Neutrophil (primary cell): ENCODE data around the gene MVP.

ENCODE experiments used
- H3K27ac ChIP-seq: fragments of 200-600 bp; sonication (generic); 2 replicates; pipeline ENCODE4 v1.5.1; 2016; ENCODE audit warnings: mild to moderate bottlenecking, moderate library complexity
- H3K27me3 ChIP-seq: fragments of 200-600 bp; sonication (generic); 2 replicates; pipeline ENCODE4 v1.6.0; 2016; ENCODE audit warnings: mild to moderate bottlenecking
- H3K36me3 ChIP-seq: fragments of 200-600 bp; sonication (generic); 2 replicates; pipeline ENCODE4 v1.5.1; 2017
- H3K4me1 ChIP-seq, 2 experiments: fragments of 200-600 bp in 1 of 2; sonication (generic) in 1 of 2; 1 replicate in 1 of 2; 2 replicates in 1 of 2; pipeline versions ENCODE4 v1.5.1 to v1.6.1; 2013 to 2016; ENCODE audit warnings: low read depth in 1 of 2, low read length in 1 of 2, mild to moderate bottlenecking in 1 of 2, moderate library complexity in 1 of 2; ENCODE audit not compliant: control insufficient read depth in 1 of 2, insufficient read depth in 1 of 2
- H3K4me3 ChIP-seq, 2 experiments: fragments of 200-600 bp in 1 of 2; sonication (generic) in 1 of 2; 1 replicate in 1 of 2; 2 replicates in 1 of 2; pipeline ENCODE4 v1.5.1; 2013 to 2016; ENCODE audit warnings: low read depth in 1 of 2, low read length in 1 of 2, mild to moderate bottlenecking in 1 of 2, moderate library complexity in 1 of 2
- H3K9me3 ChIP-seq: fragments of 200-600 bp; sonication (generic); 2 replicates; pipeline ENCODE4 v1.5.1; 2016
- TF ChIP-seq, protein P1 (sequence below): fragments of 200-600 bp; sonication (generic); IDR thresholded peaks from 2 replicates; pipeline ENCODE4 v1.5.1; 2016; ENCODE audit warnings: antibody characterized with exemption

Gene MVP

DNA sequence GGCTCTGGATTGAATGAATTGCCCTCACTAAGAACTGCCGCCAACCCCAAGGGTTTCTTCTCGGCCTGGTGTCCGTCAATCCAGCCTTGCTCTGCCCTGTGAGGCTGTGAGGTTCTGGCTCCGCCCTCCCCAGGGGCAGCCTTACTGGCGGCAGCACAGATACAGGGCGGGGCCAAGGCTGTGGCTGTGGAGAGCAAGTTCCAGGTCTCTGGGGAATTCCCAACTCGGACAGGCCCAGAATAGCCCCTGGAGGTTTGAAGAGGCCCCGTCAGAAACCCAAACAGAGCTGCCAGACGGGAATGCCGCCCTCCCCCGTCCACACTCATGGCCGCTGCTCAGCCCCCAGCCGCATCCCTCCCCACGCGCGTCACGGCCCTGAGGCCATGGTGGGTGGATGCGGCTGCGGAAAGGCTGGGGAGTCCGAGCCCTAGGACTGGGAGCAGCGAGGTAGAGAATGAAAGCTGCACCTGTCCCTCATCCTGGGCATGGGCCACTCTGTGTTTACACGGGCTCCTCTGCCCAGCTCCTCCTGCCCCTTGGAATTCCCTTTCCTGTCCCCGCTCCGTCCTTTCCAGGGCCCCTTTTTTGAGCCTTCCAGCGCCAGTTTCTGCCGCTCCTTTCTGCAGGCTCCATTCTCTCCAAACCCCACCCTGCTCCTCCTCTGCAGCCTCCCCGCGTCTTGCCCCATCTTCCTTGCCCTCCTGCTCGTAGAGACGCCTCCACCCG, 8.9 kb upstream of the MVP start:
- peaks cover 38% of the 10 kb centered on the region for H3K27me3 ChIP-seq
- H3K4me3 ChIP-seq = peak overlapping the region; percentile 63 to 73
- TF ChIP-seq, protein P1, sequence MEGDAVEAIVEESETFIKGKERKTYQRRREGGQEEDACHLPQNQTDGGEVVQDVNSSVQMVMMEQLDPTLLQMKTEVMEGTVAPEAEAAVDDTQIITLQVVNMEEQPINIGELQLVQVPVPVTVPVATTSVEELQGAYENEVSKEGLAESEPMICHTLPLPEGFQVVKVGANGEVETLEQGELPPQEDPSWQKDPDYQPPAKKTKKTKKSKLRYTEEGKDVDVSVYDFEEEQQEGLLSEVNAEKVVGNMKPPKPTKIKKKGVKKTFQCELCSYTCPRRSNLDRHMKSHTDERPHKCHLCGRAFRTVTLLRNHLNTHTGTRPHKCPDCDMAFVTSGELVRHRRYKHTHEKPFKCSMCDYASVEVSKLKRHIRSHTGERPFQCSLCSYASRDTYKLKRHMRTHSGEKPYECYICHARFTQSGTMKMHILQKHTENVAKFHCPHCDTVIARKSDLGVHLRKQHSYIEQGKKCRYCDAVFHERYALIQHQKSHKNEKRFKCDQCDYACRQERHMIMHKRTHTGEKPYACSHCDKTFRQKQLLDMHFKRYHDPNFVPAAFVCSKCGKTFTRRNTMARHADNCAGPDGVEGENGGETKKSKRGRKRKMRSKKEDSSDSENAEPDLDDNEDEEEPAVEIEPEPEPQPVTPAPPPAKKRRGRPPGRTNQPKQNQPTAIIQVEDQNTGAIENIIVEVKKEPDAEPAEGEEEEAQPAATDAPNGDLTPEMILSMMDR = no peak
- H3K27ac ChIP-seq = peak overlapping the region; percentile 46
- peaks cover 21% of the 10 kb centered on the region for H3K36me3 ChIP-seq
- peaks cover 60 to 68% of the 10 kb centered on the region in 2 experiments for H3K4me1 ChIP-seq
- no peaks in the 10 kb centered on the region for H3K9me3 ChIP-seq

DNA sequence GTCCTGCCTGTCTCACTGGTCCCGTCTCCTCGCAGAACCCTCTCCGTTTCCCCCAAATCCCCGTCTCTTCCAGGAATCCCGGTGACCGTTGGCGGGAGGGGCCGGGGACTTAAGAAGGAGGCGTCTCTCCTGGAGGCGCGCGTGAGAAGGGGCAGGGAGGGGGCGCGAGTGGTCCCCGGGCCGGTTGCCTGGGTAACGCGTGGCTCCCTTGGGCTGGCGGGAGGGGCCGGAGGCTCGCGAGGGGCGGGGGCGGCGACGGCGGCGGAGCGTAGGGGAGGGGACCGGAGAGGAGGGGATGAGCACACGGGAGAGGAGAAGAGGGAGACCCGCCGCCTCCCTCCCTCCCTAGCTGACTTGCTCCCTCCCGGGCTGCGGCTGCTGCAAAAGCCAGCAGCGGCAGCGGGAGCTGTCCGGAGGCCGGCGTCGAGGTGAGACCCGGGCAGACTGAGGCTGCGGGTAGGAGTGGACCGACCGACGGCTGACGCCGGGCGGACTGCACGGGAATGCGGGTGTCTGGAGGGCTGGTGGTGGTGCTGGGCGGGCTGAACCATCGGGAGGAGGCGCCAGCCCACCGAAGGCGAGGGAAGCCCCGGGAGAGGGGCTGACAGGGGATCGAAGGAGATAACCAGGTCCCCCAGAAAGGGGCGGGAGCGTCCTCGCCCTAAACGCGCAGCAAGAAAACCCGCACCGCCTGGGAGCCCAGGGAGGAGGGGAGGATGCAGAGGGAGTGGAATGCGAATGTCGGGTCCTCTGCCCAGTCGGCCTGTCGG, 8.2 kb upstream of the MVP start, which contains the start of gene PRRT2:
PRRT2 (plus strand) TSS at position 298 of the 770 bp plus-strand sequence. CDS start 862 bp downstream, outside the sequence.
- Histone ChIP-seq H3K27me3 (peaks cover 38% of the 10 kb centered on the region), H3K36me3 (peaks cover 21% of the 10 kb centered on the region), H3K4me3 (peak within 1 kb of the TSS; percentile 63 to 73), H3K9me3 (no peaks in the 10 kb centered on the region), H3K4me1 (peaks cover 67 to 75% of the 10 kb centered on the region in 2 experiments), H3K27ac (peak within 1 kb of the TSS; percentile 46)
- TF ChIP-seq, protein P1 = no peak

DNA sequence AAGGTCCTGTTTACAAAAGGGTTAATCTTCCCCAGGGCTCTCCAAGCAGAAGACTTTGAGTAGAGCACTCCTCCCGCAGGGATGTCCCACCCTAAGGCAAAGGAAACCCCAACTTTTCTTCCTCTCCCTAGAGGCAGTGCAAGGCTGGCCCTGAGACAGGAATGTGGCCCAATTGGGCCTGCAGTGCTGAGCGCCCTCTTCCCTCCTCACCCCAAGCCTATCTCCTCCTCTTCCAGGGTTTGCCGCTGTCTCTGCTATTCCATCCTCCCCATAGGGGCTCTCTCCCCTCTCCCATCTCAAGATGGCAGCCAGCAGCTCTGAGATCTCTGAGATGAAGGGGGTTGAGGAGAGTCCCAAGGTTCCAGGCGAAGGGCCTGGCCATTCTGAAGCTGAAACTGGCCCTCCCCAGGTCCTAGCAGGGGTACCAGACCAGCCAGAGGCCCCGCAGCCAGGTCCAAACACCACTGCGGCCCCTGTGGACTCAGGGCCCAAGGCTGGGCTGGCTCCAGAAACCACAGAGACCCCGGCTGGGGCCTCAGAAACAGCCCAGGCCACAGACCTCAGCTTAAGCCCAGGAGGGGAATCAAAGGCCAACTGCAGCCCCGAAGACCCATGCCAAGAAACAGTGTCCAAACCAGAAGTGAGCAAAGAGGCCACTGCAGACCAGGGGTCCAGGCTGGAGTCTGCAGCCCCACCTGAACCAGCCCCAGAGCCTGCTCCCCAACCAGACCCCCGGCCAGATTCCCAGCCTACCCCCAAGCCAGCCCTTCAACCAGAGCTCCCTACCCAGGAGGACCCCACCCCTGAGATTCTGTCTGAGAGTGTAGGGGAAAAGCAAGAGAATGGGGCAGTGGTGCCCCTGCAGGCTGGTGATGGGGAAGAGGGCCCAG, 7.3 kb upstream of the MVP start:
- no peaks in the 10 kb centered on the region for H3K9me3 ChIP-seq
- TF ChIP-seq, protein P1 = no peak
- no peak overlapping the region for H3K27ac ChIP-seq
- H3K4me3 ChIP-seq = peak overlapping the region in 1 of 2 experiments; percentile 73
- H3K4me1 ChIP-seq = peaks cover 67 to 76% of the 10 kb centered on the region in 2 experiments
- H3K27me3 ChIP-seq = peaks cover 38% of the 10 kb centered on the region
- peaks cover 21% of the 10 kb centered on the region for H3K36me3 ChIP-seq

DNA sequence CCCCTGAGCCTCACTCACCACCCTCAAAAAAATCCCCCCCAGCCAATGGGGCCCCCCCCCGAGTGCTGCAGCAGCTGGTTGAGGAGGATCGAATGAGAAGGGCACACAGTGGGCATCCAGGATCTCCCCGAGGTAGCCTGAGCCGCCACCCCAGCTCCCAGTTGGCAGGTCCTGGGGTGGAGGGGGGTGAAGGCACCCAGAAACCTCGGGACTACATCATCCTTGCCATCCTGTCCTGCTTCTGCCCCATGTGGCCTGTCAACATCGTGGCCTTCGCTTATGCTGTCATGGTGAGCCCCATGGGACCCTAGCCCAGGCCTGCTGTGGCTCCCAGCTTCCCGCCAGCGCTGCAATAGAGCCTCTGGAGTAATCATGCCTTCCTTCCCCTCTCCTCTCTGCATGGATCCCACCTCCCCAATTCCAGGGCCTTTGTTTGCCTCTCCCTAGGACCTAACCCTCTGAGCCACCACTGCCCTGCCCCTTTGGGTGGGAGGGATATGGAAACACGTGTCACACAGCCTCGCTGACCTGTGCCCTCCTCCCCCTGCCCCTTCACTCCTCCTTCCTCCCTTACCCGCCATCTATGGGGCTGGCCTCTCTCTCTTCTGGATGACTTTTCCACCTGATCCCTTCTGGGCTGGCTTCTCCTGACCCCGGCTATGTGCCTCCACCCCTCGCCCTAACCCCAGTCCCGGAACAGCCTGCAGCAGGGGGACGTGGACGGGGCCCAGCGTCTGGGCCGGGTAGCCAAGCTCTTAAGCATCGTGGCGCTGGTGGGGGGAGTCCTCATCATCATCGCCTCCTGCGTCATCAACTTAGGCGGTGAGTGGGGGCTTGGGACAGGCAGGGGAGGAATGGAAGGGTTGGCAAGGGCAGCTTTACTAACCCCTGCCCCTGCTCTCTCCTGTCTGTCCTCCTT, 6.4 kb upstream of the MVP start:
- no peaks in the 10 kb centered on the region for H3K9me3 ChIP-seq
- H3K4me1 ChIP-seq = peaks cover 62 to 76% of the 10 kb centered on the region in 2 experiments
- TF ChIP-seq, protein P1 = no peak
- peaks cover 38% of the 10 kb centered on the region for H3K27me3 ChIP-seq
- no peak overlapping the region for H3K4me3 ChIP-seq
- no peak overlapping the region for H3K27ac ChIP-seq
- H3K36me3 ChIP-seq = peaks cover 15% of the 10 kb centered on the region
